HG03442 (cell line): Measurements from ENCODE around the gene TWF1.
"Not testable (repeated sequence)": the region's sequence is repeated elsewhere in the genome, so short reads cannot be mapped to it uniquely, and the experiment has no call there.

ENCODE experiments used
- ATAC-seq: cut with Tn5 transposase; IDR thresholded peaks from one replicate; pipeline ENCODE4 v1.9.1; 2021; ENCODE audit warnings: mild to moderate bottlenecking, moderate library complexity; ENCODE audit not compliant: unreplicated experiment

Gene TWF1

GRCh38 chr12:43806737-43807072 is 588 bp upstream of the TWF1 start:
- ATAC-seq, result no peak

GRCh38 chr12:43805149-43805859 is 813 bp downstream of the TWF1 start:
- ATAC-seq, result no peak

GRCh38 chr12:43797561-43798217 is 8.4 kb downstream of the TWF1 start:
- no peak for ATAC-seq

GRCh38 chr12:43795716-43796280 is 10.3 kb downstream of the TWF1 start:
- no peak for ATAC-seq

GRCh38 chr12:43789941-43790340 is 16.2 kb downstream of the TWF1 start:
- ATAC-seq, result no peak

GRCh38 chr12:43786899-43787693 is 19.0 kb downstream of the TWF1 start:
- ATAC-seq, result no peak

- ATAC-seq, result no peak
Measured at GRCh38 chr12:43776498-43776897, 29.6 kb downstream of the TWF1 start.

GRCh38 chr12:43766291-43766690 is 39.8 kb downstream of the TWF1 start:
- no peak for ATAC-seq

- no peak for ATAC-seq
Measured at GRCh38 chr12:43764528-43764927, 41.6 kb downstream of the TWF1 start.

- ATAC-seq, result no peak
Measured at GRCh38 chr12:43763769-43764168, 42.3 kb downstream of the TWF1 start.

- ATAC-seq, result no peak
Measured at GRCh38 chr12:43762596-43762995, 43.5 kb downstream of the TWF1 start.

GRCh38 chr12:43761500-43761899 is 44.6 kb downstream of the TWF1 start:
- ATAC-seq, result no peak

- no peak for ATAC-seq
Measured at GRCh38 chr12:43760396-43760795, 45.7 kb downstream of the TWF1 start.

GRCh38 chr12:43758728-43759563 is 47.2 kb downstream of the TWF1 start, which contains the start of the genes IRAK4 and PUS7L:
Gene IRAK4, plus strand, starts transcription at chr12:43758951. Its CDS starts 9,161 bp downstream, at chr12:43768112.
Gene PUS7L, minus strand, starts transcription at chr12:43758790. Its CDS starts 3,545 bp downstream, at chr12:43755245.
- ATAC-seq, result peak; percentile 96

GRCh38 chr12:43758247-43758727 is 47.8 kb downstream of the TWF1 start:
- no peak for ATAC-seq

GRCh38 chr12:43754015-43754414 is 52.1 kb downstream of the TWF1 start:
- ATAC-seq, result no peak

- not testable (repeated sequence) for ATAC-seq
Measured at GRCh38 chr12:43751360-43751759, 54.8 kb downstream of the TWF1 start.

GRCh38 chr12:43750814-43751213 is 55.3 kb downstream of the TWF1 start:
- no peak for ATAC-seq

GRCh38 chr12:43749016-43749415 is 57.1 kb downstream of the TWF1 start:
- no peak for ATAC-seq

- ATAC-seq, result no peak
Measured at GRCh38 chr12:43744826-43745225, 61.3 kb downstream of the TWF1 start.
